Stimulated activated CD4-positive, alpha-beta T cell treated with anti-CD3 and anti-CD28 coated beads, Interleukin-4, amount 100 ng/mL, for 1 hour (primary cell): ENCODE measurements around the gene DENND4A.

Experiments used
- DNase-seq: peaks from one replicate; pipeline ENCODE4 v3.0.0-alpha.2; 2020

DENND4A gene

GRCh38 chr15:65792138-65792987 is at the start of gene DENND4A:
Gene DENND4A (minus strand): TSS chr15:65792293. CDS start chr15:65756450, 35,843 bp downstream.
- peak; percentile 97 for DNase-seq

- DNase-seq = no peak
These were observed 49.2 kb upstream of the DENND4A start for GRCh38 chr15:65841121-65841930.

- no peak for DNase-seq
These were observed 47.9 kb upstream of the DENND4A start for GRCh38 chr15:65839985-65840384.

GRCh38 chr15:65839354-65839901 is 47.3 kb upstream of the DENND4A start:
- DNase-seq = no peak

GRCh38 chr15:65837301-65838294 is 45.5 kb upstream of the DENND4A start:
- DNase-seq = no peak

- DNase-seq = no peak
These were observed 44.6 kb upstream of the DENND4A start for GRCh38 chr15:65836665-65837064.

GRCh38 chr15:65835447-65835846 is 43.4 kb upstream of the DENND4A start:
- DNase-seq = no peak

- no peak for DNase-seq
These were observed 42.6 kb upstream of the DENND4A start for GRCh38 chr15:65834603-65835282.

- DNase-seq = peak; percentile 31
These were observed 41.6 kb upstream of the DENND4A start for GRCh38 chr15:65833501-65834205.

- peak; percentile 24 for DNase-seq
These were observed 40.7 kb upstream of the DENND4A start for GRCh38 chr15:65832549-65833364.

GRCh38 chr15:65829130-65829764 is 37.2 kb upstream of the DENND4A start:
- DNase-seq = no peak

GRCh38 chr15:65828585-65828984 is 36.5 kb upstream of the DENND4A start:
- no peak for DNase-seq

GRCh38 chr15:65827065-65827464 is 35.0 kb upstream of the DENND4A start:
- DNase-seq = no peak

GRCh38 chr15:65824941-65825544 is 33.0 kb upstream of the DENND4A start:
- no peak for DNase-seq

- DNase-seq = no peak
These were observed 32.1 kb upstream of the DENND4A start for GRCh38 chr15:65824031-65824743.

- DNase-seq = no peak
These were observed 30.2 kb upstream of the DENND4A start for GRCh38 chr15:65822316-65822715.

- DNase-seq = no peak
These were observed 29.0 kb upstream of the DENND4A start for GRCh38 chr15:65821070-65821469.

- DNase-seq = no peak
These were observed 27.5 kb upstream of the DENND4A start for GRCh38 chr15:65819563-65819960.
